Panc1 (cell line): ENCODE results near the gene IPO13. TPM values are rescaled to one million over a fixed set of nuclear protein-coding genes. Genes with fewer than 3 reads are reported as not detected.

Source experiments
- ATAC-seq: fragments of 200-7000 bp; cut with Tn5 transposase; 2 replicates; pipeline ENCODE4 v1.9.1; 2020; ENCODE audit warnings: mild to moderate bottlenecking, moderate library complexity
- BruUV-seq: library from RNA; stranded (reverse); fragments of 400-500 nt; replicated peaks from 2 replicates; lab custom pipeline; 2021; lab: Mats Ljungman, UMichigan
- CTCF ChIA-PET: fragments of 300-600 bp; sonication (Branson Sonifier 250); formaldehyde crosslinking; loops from one replicate; lab custom pipeline; 2022; ENCODE audit warnings: antibody characterized with exemption; lab: Charles Lee
- POLR2A ChIA-PET: fragments of 300-600 bp; sonication (Branson Sonifier 250); formaldehyde crosslinking; loops from one replicate; lab custom pipeline; 2022; ENCODE audit warnings: antibody characterized with exemption; lab: Charles Lee
- DNase-seq: peaks from one replicate; pipeline ENCODE4 v3.0.0-alpha.2; 2010; ENCODE audit warnings: low read depth, low spot score
- H3K27ac ChIP-seq: 2 replicates; pipeline ENCODE4 v1.5.1; 2011; ENCODE audit warnings: mild to moderate bottlenecking, low read length, inconsistent platforms
- H3K27me3 ChIP-seq: fragments of 200-500 bp; sonication (Bioruptor generic); 2 replicates; pipeline ENCODE4 v1.6.0; 2014; ENCODE audit warnings: low read length, inconsistent platforms; ENCODE audit not compliant: control insufficient read depth, insufficient read depth
- H3K36me3 ChIP-seq: fragments of 200-500 bp; sonication (Bioruptor generic); 2 replicates; pipeline ENCODE4 v1.5.1; 2014; ENCODE audit warnings: inconsistent platforms, mild to moderate bottlenecking, low read length, moderate library complexity; ENCODE audit not compliant: control insufficient read depth, insufficient read depth
- H3K4me1 ChIP-seq: 2 replicates; pipeline ENCODE4 v1.5.1; 2011; ENCODE audit warnings: inconsistent platforms, mild to moderate bottlenecking, low read length, moderate library complexity; ENCODE audit not compliant: control insufficient read depth, insufficient read depth
- H3K4me3 ChIP-seq, 2 experiments: 2 replicates each; pipeline ENCODE4 v1.5.1; 2011 to 2012; ENCODE audit warnings: low read depth in 2 of 2, low read length in 2 of 2, mild to moderate bottlenecking in 2 of 2, inconsistent platforms in 1 of 2, moderate library complexity in 1 of 2
- H3K9me3 ChIP-seq: fragments of 200-500 bp; sonication (Bioruptor generic); 2 replicates; pipeline ENCODE4 v1.5.1; 2014; ENCODE audit warnings: low read depth, mild to moderate bottlenecking, inconsistent platforms, low read length, moderate library complexity; ENCODE audit not compliant: control insufficient read depth, insufficient read depth
- POLR2AphosphoS5 ChIP-seq: IDR thresholded peaks from 2 replicates; pipeline ENCODE4 v1.6.1; 2012; ENCODE audit warnings: mild to moderate bottlenecking, low read depth, low read length, moderate library complexity
- SIN3A ChIP-seq: IDR thresholded peaks from 2 replicates; pipeline ENCODE4 v1.6.1; 2012; ENCODE audit warnings: low read depth, mild to moderate bottlenecking, low read length, moderate library complexity, borderline replicate concordance; ENCODE audit not compliant: insufficient read depth
- TCF7L2 ChIP-seq: IDR thresholded peaks from 2 replicates; pipeline ENCODE4 v1.6.1; 2011; ENCODE audit warnings: mild to moderate bottlenecking, low read depth, low read length, inconsistent platforms
- in situ Hi-C: cut with HindIII; loops from 2 replicates; pipeline ENCODE4 v1.10.0; 2016; ENCODE audit warnings: low sequenced_read_pairs, low pct_unique_long_range_greater_than_20kb
- intact Hi-C: fragments of 100-400 bp; cut with micrococcal nuclease; formaldehyde crosslinking; loops from one replicate; pipeline ENCODE4 v1.10.0; 2022; ENCODE audit not compliant: unreplicated experiment
- total RNA-seq: library from RNA; stranded (reverse); gene quantifications from one replicate; pipeline ENCODE4 v1.2.1, GENCODE V29; 2021; ENCODE audit not compliant: unreplicated experiment
- TF ChIP-seq, protein P1 (sequence below): fragments of 450-650 bp; IDR thresholded peaks from 2 replicates; pipeline ENCODE4 v1.5.1; 2017; ENCODE audit warnings: mild to moderate bottlenecking
- TF ChIP-seq, protein P2 (sequence below), 2 experiments: IDR thresholded peaks; 2 replicates each; pipeline ENCODE4 v1.6.1; 2011 to 2012; ENCODE audit warnings: low read depth in 2 of 2, control low read depth in 1 of 2, low read length in 1 of 2, mild to moderate bottlenecking in 1 of 2, moderate library complexity in 1 of 2; ENCODE audit not compliant: insufficient read depth in 1 of 2

The IPO13 gene
- total RNA-seq, 1 experiment from 2014 or later, result 40.0 TPM

DNA sequence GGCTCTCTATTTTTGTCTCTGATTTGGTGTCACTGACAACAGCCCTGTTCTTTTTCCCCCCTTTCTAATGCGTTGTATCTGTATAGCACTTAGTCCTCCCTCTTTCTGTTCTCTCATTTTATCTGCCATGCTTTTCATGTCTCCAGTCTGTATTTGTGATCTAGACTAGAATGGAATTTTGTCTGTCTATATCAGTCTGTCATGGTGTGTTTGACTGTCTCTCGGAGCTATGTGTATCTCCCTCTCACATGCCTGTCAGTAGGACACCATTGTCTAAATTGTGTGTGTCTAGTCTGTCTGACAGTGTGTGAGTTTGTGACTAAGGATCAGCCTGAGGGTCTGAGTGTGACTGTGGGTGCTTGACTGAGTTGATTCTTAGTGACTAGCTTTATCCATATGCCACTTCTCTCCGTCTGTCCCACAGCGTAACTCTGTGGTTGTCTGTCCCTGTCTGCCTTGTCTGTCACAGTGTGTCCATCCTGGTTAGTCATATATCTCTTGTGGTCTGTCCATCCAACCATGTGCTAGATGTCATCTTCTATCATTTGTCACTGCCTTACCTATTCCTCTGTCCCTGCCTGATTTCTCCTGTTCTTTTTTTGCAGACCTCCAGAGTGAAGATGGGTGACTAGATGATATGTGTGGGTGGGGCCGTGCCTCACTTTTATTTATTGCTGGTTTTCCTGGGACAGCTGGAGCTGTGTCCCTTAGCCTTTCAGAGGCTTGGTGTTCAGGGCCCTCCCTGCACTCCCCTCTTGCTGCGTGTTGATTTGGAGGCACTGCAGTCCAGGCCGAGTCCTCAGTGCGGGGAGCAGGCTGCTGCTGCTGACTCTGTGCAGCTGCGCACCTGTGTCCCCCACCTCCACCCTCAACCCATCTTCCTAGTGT, 30.9 kb downstream of the IPO13 start:
- Histone ChIP-seq H3K9me3 (no peaks in the 10 kb centered on the region), H3K27ac (no peak overlapping the region; the same call in 1 of the 2 replicates), H3K4me3 (peak overlapping the region in 1 of 2 experiments; percentile 8; a peak in 2 of 4 replicates), H3K4me1 (peaks cover 44% of the 10 kb centered on the region), H3K36me3 (peaks cover 4% of the 10 kb centered on the region; the same call in 1 of the 2 replicates), H3K27me3 (no peaks in the 10 kb centered on the region)
- no TSS peak for BruUV-seq
- DNase-seq, result no peak
- intact Hi-C loops, result no loop called here
- TF ChIP-seq, protein P1, sequence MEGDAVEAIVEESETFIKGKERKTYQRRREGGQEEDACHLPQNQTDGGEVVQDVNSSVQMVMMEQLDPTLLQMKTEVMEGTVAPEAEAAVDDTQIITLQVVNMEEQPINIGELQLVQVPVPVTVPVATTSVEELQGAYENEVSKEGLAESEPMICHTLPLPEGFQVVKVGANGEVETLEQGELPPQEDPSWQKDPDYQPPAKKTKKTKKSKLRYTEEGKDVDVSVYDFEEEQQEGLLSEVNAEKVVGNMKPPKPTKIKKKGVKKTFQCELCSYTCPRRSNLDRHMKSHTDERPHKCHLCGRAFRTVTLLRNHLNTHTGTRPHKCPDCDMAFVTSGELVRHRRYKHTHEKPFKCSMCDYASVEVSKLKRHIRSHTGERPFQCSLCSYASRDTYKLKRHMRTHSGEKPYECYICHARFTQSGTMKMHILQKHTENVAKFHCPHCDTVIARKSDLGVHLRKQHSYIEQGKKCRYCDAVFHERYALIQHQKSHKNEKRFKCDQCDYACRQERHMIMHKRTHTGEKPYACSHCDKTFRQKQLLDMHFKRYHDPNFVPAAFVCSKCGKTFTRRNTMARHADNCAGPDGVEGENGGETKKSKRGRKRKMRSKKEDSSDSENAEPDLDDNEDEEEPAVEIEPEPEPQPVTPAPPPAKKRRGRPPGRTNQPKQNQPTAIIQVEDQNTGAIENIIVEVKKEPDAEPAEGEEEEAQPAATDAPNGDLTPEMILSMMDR, result no peak
- TF ChIP-seq SIN3A (no peak), POLR2AphosphoS5 (no peak), TCF7L2 (no peak)
- TF ChIP-seq, protein P2, sequence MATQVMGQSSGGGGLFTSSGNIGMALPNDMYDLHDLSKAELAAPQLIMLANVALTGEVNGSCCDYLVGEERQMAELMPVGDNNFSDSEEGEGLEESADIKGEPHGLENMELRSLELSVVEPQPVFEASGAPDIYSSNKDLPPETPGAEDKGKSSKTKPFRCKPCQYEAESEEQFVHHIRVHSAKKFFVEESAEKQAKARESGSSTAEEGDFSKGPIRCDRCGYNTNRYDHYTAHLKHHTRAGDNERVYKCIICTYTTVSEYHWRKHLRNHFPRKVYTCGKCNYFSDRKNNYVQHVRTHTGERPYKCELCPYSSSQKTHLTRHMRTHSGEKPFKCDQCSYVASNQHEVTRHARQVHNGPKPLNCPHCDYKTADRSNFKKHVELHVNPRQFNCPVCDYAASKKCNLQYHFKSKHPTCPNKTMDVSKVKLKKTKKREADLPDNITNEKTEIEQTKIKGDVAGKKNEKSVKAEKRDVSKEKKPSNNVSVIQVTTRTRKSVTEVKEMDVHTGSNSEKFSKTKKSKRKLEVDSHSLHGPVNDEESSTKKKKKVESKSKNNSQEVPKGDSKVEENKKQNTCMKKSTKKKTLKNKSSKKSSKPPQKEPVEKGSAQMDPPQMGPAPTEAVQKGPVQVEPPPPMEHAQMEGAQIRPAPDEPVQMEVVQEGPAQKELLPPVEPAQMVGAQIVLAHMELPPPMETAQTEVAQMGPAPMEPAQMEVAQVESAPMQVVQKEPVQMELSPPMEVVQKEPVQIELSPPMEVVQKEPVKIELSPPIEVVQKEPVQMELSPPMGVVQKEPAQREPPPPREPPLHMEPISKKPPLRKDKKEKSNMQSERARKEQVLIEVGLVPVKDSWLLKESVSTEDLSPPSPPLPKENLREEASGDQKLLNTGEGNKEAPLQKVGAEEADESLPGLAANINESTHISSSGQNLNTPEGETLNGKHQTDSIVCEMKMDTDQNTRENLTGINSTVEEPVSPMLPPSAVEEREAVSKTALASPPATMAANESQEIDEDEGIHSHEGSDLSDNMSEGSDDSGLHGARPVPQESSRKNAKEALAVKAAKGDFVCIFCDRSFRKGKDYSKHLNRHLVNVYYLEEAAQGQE (IDR thresholded peaks at IDR 0.05; ENCODE audit: insufficient read depth in 1 of 2, low read depth in 2 of 2, low read length in 1 of 2), result no peak
- CTCF ChIA-PET, result no interaction called here
- POLR2A ChIA-PET, result no interaction called here
- no peak for ATAC-seq
- in situ Hi-C loops, result no loop called here

- peak overlapping the region; percentile 88 for H3K27ac ChIP-seq
- TF ChIP-seq TCF7L2, result no peak
- TF ChIP-seq, protein P2 (IDR thresholded peaks at IDR 0.05; ENCODE audit: insufficient read depth in 1 of 2, low read depth in 2 of 2, low read length in 1 of 2), result no peak
- TF ChIP-seq POLR2AphosphoS5, result no peak
- TF ChIP-seq SIN3A, result no peak
- TF ChIP-seq, protein P1, result no peak
- CTCF ChIA-PET, result no interaction called here
- BruUV-seq, result no TSS peak
- ATAC-seq, result no peak
- peaks cover 4% of the 10 kb centered on the region; the same call in 1 of the 2 replicates for H3K36me3 ChIP-seq
- intact Hi-C loops (no loop called here), in situ Hi-C loops (no loop called here)
- no peak for DNase-seq
- H3K4me1 ChIP-seq, result peaks cover 44% of the 10 kb centered on the region
- no peaks in the 10 kb centered on the region for H3K27me3 ChIP-seq
- no peaks in the 10 kb centered on the region for H3K9me3 ChIP-seq
- peak overlapping the region; percentile 59 to 70 for H3K4me3 ChIP-seq
- POLR2A ChIA-PET, result no interaction called here
Measured at GRCh38 chr1:43978264-43978550, 31.5 kb downstream of the IPO13 start.
